ENCODE measurements around the gene LRRC75A.
"Not testable (repeated sequence)": the region's sequence is repeated elsewhere in the genome, so short reads cannot be mapped to it uniquely, and the experiment has no call there.

Gene LRRC75A

GRCh38 chr17:16491703-16492612 is at the start of gene LRRC75A:
LRRC75A (minus strand) TSS chr17:16492193; CDS start chr17:16491990, 203 bp downstream.
- DNase-seq, result no peak

GRCh38 chr17:16537130-16537458 is 45.1 kb upstream of the LRRC75A start:
- DNase-seq, result no peak

- DNase-seq, result no peak
Measured at GRCh38 chr17:16534236-16534635, 42.2 kb upstream of the LRRC75A start.

- DNase-seq, result no peak
Measured at GRCh38 chr17:16529906-16530305, 37.9 kb upstream of the LRRC75A start.

- DNase-seq, result no peak
Measured at GRCh38 chr17:16527298-16527697, 35.3 kb upstream of the LRRC75A start.

- not testable (repeated sequence) for DNase-seq
Measured at GRCh38 chr17:16525556-16525955, 33.6 kb upstream of the LRRC75A start.

GRCh38 chr17:16521070-16521727 is 29.2 kb upstream of the LRRC75A start:
- peak; percentile 86 for DNase-seq

GRCh38 chr17:16519021-16519420 is 27.0 kb upstream of the LRRC75A start:
- no peak for DNase-seq

GRCh38 chr17:16517477-16517876 is 25.5 kb upstream of the LRRC75A start:
- no peak for DNase-seq

- peak; percentile 77 for DNase-seq
Measured at GRCh38 chr17:16516594-16517051, 24.6 kb upstream of the LRRC75A start.

GRCh38 chr17:16515933-16516332 is 23.9 kb upstream of the LRRC75A start:
- no peak for DNase-seq

- no peak for DNase-seq
Measured at GRCh38 chr17:16513873-16514272, 21.9 kb upstream of the LRRC75A start.

GRCh38 chr17:16512011-16512410 is 20.0 kb upstream of the LRRC75A start:
- DNase-seq, result no peak

- DNase-seq, result no peak
Measured at GRCh38 chr17:16511593-16511992, 19.6 kb upstream of the LRRC75A start.

GRCh38 chr17:16507918-16508533 is 16.0 kb upstream of the LRRC75A start:
- no peak for DNase-seq

- no peak for DNase-seq
Measured at GRCh38 chr17:16506188-16506587, 14.2 kb upstream of the LRRC75A start.

- DNase-seq, result no peak
Measured at GRCh38 chr17:16504984-16505383, 13.0 kb upstream of the LRRC75A start.

GRCh38 chr17:16496820-16497489 is 5.0 kb upstream of the LRRC75A start:
- no peak for DNase-seq

- DNase-seq, result no peak
Measured at GRCh38 chr17:16495980-16496819, 4.2 kb upstream of the LRRC75A start.

- DNase-seq, result no peak
Measured at GRCh38 chr17:16495561-16495960, 3.6 kb upstream of the LRRC75A start.

- DNase-seq, result no peak
Measured at GRCh38 chr17:16494059-16494458, 2.1 kb upstream of the LRRC75A start.

GRCh38 chr17:16493531-16494046 is 1.6 kb upstream of the LRRC75A start:
- no peak for DNase-seq

Data from kidney glomerular epithelial cell (primary cell).